HG03196 (cell line): ENCODE data around the gene PSORS1C1.

Source experiments
- ATAC-seq: cut with Tn5 transposase; IDR thresholded peaks from one replicate; pipeline ENCODE4 v1.9.1; 2021; ENCODE audit not compliant: unreplicated experiment

Gene PSORS1C1

GRCh38 chr6:31125586-31126363 is 11.2 kb downstream of the PSORS1C1 start:
- ATAC-seq, result no peak

- ATAC-seq, result no peak
Measured at GRCh38 chr6:31126396-31127175, 12.0 kb downstream of the PSORS1C1 start.

- no peak for ATAC-seq
Measured at GRCh38 chr6:31128093-31128676, 13.6 kb downstream of the PSORS1C1 start.

- ATAC-seq, result no peak
Measured at GRCh38 chr6:31129130-31129529, 14.5 kb downstream of the PSORS1C1 start.

GRCh38 chr6:31130751-31131150 is 16.2 kb downstream of the PSORS1C1 start:
- ATAC-seq, result no peak

- ATAC-seq, result no peak
Measured at GRCh38 chr6:31131595-31131994, 17.0 kb downstream of the PSORS1C1 start.

- no peak for ATAC-seq
Measured at GRCh38 chr6:31132806-31133205, 18.2 kb downstream of the PSORS1C1 start.

GRCh38 chr6:31135710-31136109 is 21.1 kb downstream of the PSORS1C1 start:
- ATAC-seq, result no peak

- ATAC-seq, result no peak
Measured at GRCh38 chr6:31138982-31139381, 24.4 kb downstream of the PSORS1C1 start, which contains the start of gene PSORS1C2. PSORS1C2 (minus strand) TSS chr6:31139066; CDS start chr6:31139026, 40 bp downstream.

GRCh38 chr6:31139599-31139998 is 25.0 kb downstream of the PSORS1C1 start:
- no peak for ATAC-seq

GRCh38 chr6:31140643-31141042 is 26.0 kb downstream of the PSORS1C1 start:
- no peak for ATAC-seq

- no peak for ATAC-seq
Measured at GRCh38 chr6:31142361-31142761, 27.8 kb downstream of the PSORS1C1 start.

GRCh38 chr6:31143148-31143547 is 28.5 kb downstream of the PSORS1C1 start:
- ATAC-seq, result no peak

GRCh38 chr6:31144296-31144969 is 29.8 kb downstream of the PSORS1C1 start:
- no peak for ATAC-seq

- ATAC-seq, result no peak
Measured at GRCh38 chr6:31144970-31145340, 30.4 kb downstream of the PSORS1C1 start.

GRCh38 chr6:31145386-31145785 is 30.8 kb downstream of the PSORS1C1 start:
- ATAC-seq, result no peak

GRCh38 chr6:31149827-31150447 is 35.3 kb downstream of the PSORS1C1 start:
- no peak for ATAC-seq

GRCh38 chr6:31152781-31153180 is 38.2 kb downstream of the PSORS1C1 start:
- no peak for ATAC-seq

- ATAC-seq, result no peak
Measured at GRCh38 chr6:31154436-31154835, 39.8 kb downstream of the PSORS1C1 start.

GRCh38 chr6:31156641-31157040 is 42.0 kb downstream of the PSORS1C1 start:
- ATAC-seq, result no peak
